Neural cell (in vitro differentiated cells): Measurements from ENCODE around the gene IFT20. TPM values are rescaled to one million over a fixed set of nuclear protein-coding genes. Genes with fewer than 3 reads are reported as not detected.

Experiments used
- H2AFZ ChIP-seq: fragments of 200-600, 300-800 bp; sonication (generic), shearing (Covaris generic); 2 replicates; pipeline ENCODE4 v1.6.0; 2014; ENCODE audit warnings: low read depth, mild to moderate bottlenecking, antibody characterized with exemption, low read length, moderate library complexity
- H3F3A ChIP-seq: fragments of 200-600 bp; shearing (Covaris generic); 2 replicates; pipeline ENCODE4 v1.6.1; 2016; ENCODE audit warnings: mild to moderate bottlenecking, moderate library complexity, mixed read lengths, antibody characterized with exemption, low read length; ENCODE audit not compliant: insufficient read depth, poor library complexity, severe bottlenecking
- H3K27ac ChIP-seq: fragments of 200-600, 300-800 bp; sonication (generic), shearing (Covaris generic); 2 replicates; pipeline ENCODE4 v1.5.1; 2014; ENCODE audit warnings: mild to moderate bottlenecking, low read length, moderate library complexity
- H3K27me3 ChIP-seq: fragments of 300-800, 200-600 bp; sonication (generic), shearing (Covaris generic); 2 replicates; pipeline ENCODE4 v1.6.0; 2014; ENCODE audit warnings: mild to moderate bottlenecking, low read depth, low read length, moderate library complexity; ENCODE audit not compliant: insufficient read depth
- H3K36me3 ChIP-seq: fragments of 300-800, 200-600 bp; sonication (generic), shearing (Covaris generic); 2 replicates; pipeline ENCODE4 v1.5.1; 2014; ENCODE audit warnings: mild to moderate bottlenecking, antibody characterized with exemption, low read length, moderate library complexity; ENCODE audit not compliant: insufficient read depth
- H3K4me2 ChIP-seq: fragments of 300-800, 200-600 bp; sonication (generic), shearing (Covaris generic); 2 replicates; pipeline ENCODE4 v1.6.0; 2014; ENCODE audit warnings: mild to moderate bottlenecking, low read length
- H3K4me3 ChIP-seq: fragments of 300-800, 200-600 bp; sonication (generic), shearing (Covaris generic); 2 replicates; pipeline ENCODE4 v1.5.1; 2014; ENCODE audit warnings: mild to moderate bottlenecking, low read length, moderate library complexity
- H3K79me2 ChIP-seq: fragments of 200-600 bp; shearing (Covaris generic); replicated peaks from 2 replicates; pipeline ENCODE4 v1.6.0; 2014; ENCODE audit warnings: mild to moderate bottlenecking, low read length, moderate library complexity; ENCODE audit not compliant: insufficient read depth
- H3K9ac ChIP-seq: fragments of 300-800, 200-600 bp; sonication (generic), shearing (Covaris generic); 2 replicates; pipeline ENCODE4 v1.6.1; 2016; ENCODE audit warnings: mild to moderate bottlenecking, low read length, mixed read lengths
- H3K9me2 ChIP-seq: fragments of 200-600 bp; shearing (Covaris generic); 2 replicates; pipeline ENCODE4 v1.6.1; 2016; ENCODE audit warnings: mild to moderate bottlenecking, low read length, mixed read lengths; ENCODE audit not compliant: insufficient read depth
- H3K9me3 ChIP-seq: fragments of 200-600, 300-800 bp; sonication (generic), shearing (Covaris generic); 2 replicates; pipeline ENCODE4 v1.6.1; 2016; ENCODE audit warnings: mild to moderate bottlenecking, mixed run types, low read length, moderate library complexity, mixed read lengths
- H4K20me1 ChIP-seq: fragments of 200-600 bp; shearing (Covaris generic); 2 replicates; pipeline ENCODE4 v1.6.1; 2016; ENCODE audit warnings: mild to moderate bottlenecking, mixed run types; ENCODE audit not compliant: insufficient read depth
- EP300 ChIP-seq: fragments of 450-650 bp; conservative IDR thresholded peaks from 2 replicates; pipeline ENCODE4 v1.6.1; 2014; ENCODE audit warnings: antibody characterized with exemption, mild to moderate bottlenecking, moderate library complexity; ENCODE audit not compliant: poor library complexity, severe bottlenecking
- EZH2 ChIP-seq: fragments of 200-600, 300-800 bp; shearing (Covaris generic), sonication (generic); IDR thresholded peaks from 2 replicates; pipeline ENCODE4 v1.6.1; 2014; ENCODE audit warnings: antibody characterized with exemption, low read length, borderline replicate concordance, mild to moderate bottlenecking; ENCODE audit not compliant: insufficient read depth, poor library complexity, severe bottlenecking
- MXI1 ChIP-seq: fragments of 450-650 bp; conservative IDR thresholded peaks from 2 replicates; pipeline ENCODE4 v1.6.1; 2014; ENCODE audit warnings: antibody characterized with exemption, mild to moderate bottlenecking; ENCODE audit not compliant: poor library complexity, severe bottlenecking
- POLR2AphosphoS5 ChIP-seq: IDR thresholded peaks from 2 replicates; pipeline ENCODE4 v1.6.1; 2012
- RAD21 ChIP-seq: fragments of 450-650 bp; conservative IDR thresholded peaks from 2 replicates; pipeline ENCODE4 v1.6.1; 2014; ENCODE audit warnings: antibody characterized with exemption, mild to moderate bottlenecking, moderate library complexity
- SMC3 ChIP-seq: fragments of 450-650 bp; conservative IDR thresholded peaks from 2 replicates; pipeline ENCODE4 v1.6.1; 2014; ENCODE audit warnings: antibody characterized with exemption, mild to moderate bottlenecking, moderate library complexity; ENCODE audit not compliant: poor library complexity
- TAF1 ChIP-seq: IDR thresholded peaks from 2 replicates; pipeline ENCODE4 v1.6.1; 2012; ENCODE audit warnings: low read depth
- polyA plus RNA-seq: library from polyadenylated mRNA; depleted of rRNA; stranded (reverse); fragments of >200 nt; gene quantifications from 2 replicates; pipeline ENCODE4 v1.2.3, GENCODE V29; 2014
- TF ChIP-seq, protein P1 (sequence below): IDR thresholded peaks from 2 replicates; pipeline ENCODE4 v1.6.1; 2012; ENCODE audit warnings: borderline replicate concordance
- TF ChIP-seq, protein P2 (sequence below): fragments of 450-650 bp; IDR thresholded peaks from 2 replicates; pipeline ENCODE4 v1.5.1; 2014; ENCODE audit warnings: antibody characterized with exemption, mild to moderate bottlenecking, moderate library complexity; ENCODE audit not compliant: poor library complexity, severe bottlenecking

Gene IFT20
- polyA plus RNA-seq, 1 donor from 2014 or later, result 213 TPM

DNA sequence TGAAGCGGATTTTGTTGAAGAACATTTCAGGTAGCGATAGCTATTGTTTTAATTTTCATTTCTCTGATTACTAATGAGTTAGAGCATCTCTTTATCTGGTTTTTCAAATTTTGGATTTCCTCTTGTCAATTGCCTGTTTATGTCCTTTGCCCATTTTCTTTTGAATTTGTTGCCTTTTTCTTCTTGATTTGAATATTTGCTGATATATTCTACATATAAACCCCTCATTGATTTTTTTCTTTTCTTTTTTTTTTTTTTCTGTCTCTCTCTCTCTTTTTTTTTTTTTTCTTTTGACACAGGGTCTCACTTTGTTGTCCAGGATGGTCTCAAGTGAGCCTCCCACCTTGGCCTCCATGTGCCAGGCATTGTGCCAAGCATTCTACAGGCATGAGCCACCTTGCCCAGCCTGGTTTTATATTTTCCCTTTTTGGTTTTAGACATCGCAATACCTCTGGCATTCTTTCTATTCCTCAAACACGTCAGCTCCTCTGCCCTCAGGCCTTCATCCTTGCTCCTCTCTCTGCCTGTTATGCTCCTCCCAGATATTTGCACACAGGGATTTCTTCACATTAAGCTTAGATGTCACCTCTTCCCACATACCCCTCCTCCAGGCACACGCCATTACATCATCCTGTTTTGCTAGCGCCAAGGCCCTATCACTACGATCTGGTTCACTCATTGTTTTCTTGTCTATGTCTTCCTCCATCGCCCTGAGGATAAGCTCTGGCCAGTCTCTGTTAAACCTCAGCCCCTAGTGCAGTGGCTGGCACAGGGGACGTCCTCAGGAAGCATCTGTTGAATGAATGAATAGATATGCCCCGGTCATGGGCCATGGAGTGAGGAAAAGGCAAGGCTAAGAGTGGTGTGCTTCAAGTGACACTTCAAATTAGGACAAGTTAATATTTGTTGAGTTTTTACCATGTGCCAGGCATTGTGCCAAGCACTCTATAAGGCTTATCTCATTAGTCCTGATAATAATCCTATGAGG, 44.8 kb upstream of the IFT20 start:
- TF ChIP-seq EP300, result no peak
- TF ChIP-seq MXI1, result no peak
- TF ChIP-seq, protein P1, sequence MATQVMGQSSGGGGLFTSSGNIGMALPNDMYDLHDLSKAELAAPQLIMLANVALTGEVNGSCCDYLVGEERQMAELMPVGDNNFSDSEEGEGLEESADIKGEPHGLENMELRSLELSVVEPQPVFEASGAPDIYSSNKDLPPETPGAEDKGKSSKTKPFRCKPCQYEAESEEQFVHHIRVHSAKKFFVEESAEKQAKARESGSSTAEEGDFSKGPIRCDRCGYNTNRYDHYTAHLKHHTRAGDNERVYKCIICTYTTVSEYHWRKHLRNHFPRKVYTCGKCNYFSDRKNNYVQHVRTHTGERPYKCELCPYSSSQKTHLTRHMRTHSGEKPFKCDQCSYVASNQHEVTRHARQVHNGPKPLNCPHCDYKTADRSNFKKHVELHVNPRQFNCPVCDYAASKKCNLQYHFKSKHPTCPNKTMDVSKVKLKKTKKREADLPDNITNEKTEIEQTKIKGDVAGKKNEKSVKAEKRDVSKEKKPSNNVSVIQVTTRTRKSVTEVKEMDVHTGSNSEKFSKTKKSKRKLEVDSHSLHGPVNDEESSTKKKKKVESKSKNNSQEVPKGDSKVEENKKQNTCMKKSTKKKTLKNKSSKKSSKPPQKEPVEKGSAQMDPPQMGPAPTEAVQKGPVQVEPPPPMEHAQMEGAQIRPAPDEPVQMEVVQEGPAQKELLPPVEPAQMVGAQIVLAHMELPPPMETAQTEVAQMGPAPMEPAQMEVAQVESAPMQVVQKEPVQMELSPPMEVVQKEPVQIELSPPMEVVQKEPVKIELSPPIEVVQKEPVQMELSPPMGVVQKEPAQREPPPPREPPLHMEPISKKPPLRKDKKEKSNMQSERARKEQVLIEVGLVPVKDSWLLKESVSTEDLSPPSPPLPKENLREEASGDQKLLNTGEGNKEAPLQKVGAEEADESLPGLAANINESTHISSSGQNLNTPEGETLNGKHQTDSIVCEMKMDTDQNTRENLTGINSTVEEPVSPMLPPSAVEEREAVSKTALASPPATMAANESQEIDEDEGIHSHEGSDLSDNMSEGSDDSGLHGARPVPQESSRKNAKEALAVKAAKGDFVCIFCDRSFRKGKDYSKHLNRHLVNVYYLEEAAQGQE, result no peak
- TF ChIP-seq, protein P2, sequence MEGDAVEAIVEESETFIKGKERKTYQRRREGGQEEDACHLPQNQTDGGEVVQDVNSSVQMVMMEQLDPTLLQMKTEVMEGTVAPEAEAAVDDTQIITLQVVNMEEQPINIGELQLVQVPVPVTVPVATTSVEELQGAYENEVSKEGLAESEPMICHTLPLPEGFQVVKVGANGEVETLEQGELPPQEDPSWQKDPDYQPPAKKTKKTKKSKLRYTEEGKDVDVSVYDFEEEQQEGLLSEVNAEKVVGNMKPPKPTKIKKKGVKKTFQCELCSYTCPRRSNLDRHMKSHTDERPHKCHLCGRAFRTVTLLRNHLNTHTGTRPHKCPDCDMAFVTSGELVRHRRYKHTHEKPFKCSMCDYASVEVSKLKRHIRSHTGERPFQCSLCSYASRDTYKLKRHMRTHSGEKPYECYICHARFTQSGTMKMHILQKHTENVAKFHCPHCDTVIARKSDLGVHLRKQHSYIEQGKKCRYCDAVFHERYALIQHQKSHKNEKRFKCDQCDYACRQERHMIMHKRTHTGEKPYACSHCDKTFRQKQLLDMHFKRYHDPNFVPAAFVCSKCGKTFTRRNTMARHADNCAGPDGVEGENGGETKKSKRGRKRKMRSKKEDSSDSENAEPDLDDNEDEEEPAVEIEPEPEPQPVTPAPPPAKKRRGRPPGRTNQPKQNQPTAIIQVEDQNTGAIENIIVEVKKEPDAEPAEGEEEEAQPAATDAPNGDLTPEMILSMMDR, result no peak
- no peak for TF ChIP-seq EZH2
- no peak for TF ChIP-seq TAF1
- Histone ChIP-seq H3K27me3 (no peaks in the 10 kb centered on the region), H3K9me2 (no peaks in the 10 kb centered on the region), H3K9ac (no peak overlapping the region), H4K20me1 (no peaks in the 10 kb centered on the region), H3K36me3 (no peaks in the 10 kb centered on the region), H3K4me3 (no peak overlapping the region), H3F3A (no peaks in the 10 kb centered on the region), H3K27ac (no peak overlapping the region), H3K9me3 (no peaks in the 10 kb centered on the region), H3K4me2 (no peak overlapping the region), H2AFZ (no peak overlapping the region), H3K79me2 (peaks cover 6% of the 10 kb centered on the region)

DNA sequence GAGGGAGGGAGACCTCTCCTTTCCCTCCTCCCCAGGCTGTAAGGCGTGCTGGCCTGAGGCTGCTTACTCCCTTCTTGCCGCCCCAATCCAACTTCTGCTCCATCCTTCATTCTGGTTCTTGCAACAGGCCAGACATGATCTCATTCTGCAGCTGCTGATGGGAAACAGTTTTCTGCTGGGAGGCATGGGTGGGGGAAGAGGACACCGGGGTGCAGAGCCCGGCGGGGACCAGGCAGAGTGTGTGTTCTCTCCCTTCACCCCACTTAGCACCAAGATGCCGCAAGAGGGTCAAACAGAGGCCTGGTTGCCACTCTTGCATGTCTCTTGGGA, 37.6 kb upstream of the IFT20 start:
- TF ChIP-seq MXI1, result no peak
- TF ChIP-seq POLR2AphosphoS5, result no peak
- TF ChIP-seq RAD21, result no peak
- TF ChIP-seq, protein P1, result no peak
- no peak for TF ChIP-seq EZH2
- TF ChIP-seq, protein P2, result no peak
- no peak for TF ChIP-seq SMC3
- no peak for TF ChIP-seq TAF1
- no peak for TF ChIP-seq EP300
- H3K9me3 ChIP-seq, result no peaks in the 10 kb centered on the region
- peak overlapping the region; percentile 99 for H3K9ac ChIP-seq
- H3K4me3 ChIP-seq, result peak overlapping the region; percentile 95
- peak overlapping the region; percentile 96 for H3K27ac ChIP-seq
- H4K20me1 ChIP-seq, result no peaks in the 10 kb centered on the region
- H2AFZ ChIP-seq, result no peak overlapping the region
- no peaks in the 10 kb centered on the region for H3K36me3 ChIP-seq
- H3K4me2 ChIP-seq, result peak overlapping the region; percentile 92
- H3K79me2 ChIP-seq, result peaks cover 19% of the 10 kb centered on the region
- H3F3A ChIP-seq, result peaks cover 3% of the 10 kb centered on the region
- H3K27me3 ChIP-seq, result no peaks in the 10 kb centered on the region
- H3K9me2 ChIP-seq, result no peaks in the 10 kb centered on the region
